ENCODE data around the gene SRR. TPM values are rescaled to one million over a fixed set of nuclear protein-coding genes. Genes with fewer than 3 reads are reported as not detected.

The SRR gene
- total RNA-seq, 2 donors from 2014 or later: 19.8 to 21.3 TPM

- H3K9me3 Mint-ChIP-seq: no peaks in the 10 kb centered on the region
- no peak overlapping the region for H3K4me3 Mint-ChIP-seq
- peaks cover 0 to 4% of the 10 kb centered on the region in 2 donors for H3K4me1 Mint-ChIP-seq (ENCODE audit: low read depth in 2 of 2)
- no peaks in the 10 kb centered on the region for H3K36me3 Mint-ChIP-seq
- DNase-seq (ENCODE audit: low spot score): no peak
- H3K27ac Mint-ChIP-seq: no peak overlapping the region
- no peaks in the 10 kb centered on the region for H3K27me3 Mint-ChIP-seq
- ATAC-seq: no peak
Observed at GRCh38 chr17:2363851-2364762, 60.4 kb downstream of the SRR start.

- DNase-seq (ENCODE audit: low spot score) (no peak), ATAC-seq (no peak)
- Mint-ChIP-seq H3K4me1 (ENCODE audit: low read depth in 2 of 2) (peaks cover 0 to 4% of the 10 kb centered on the region in 2 donors), H3K27ac (no peak overlapping the region), H3K36me3 (no peaks in the 10 kb centered on the region), H3K9me3 (no peaks in the 10 kb centered on the region), H3K27me3 (no peaks in the 10 kb centered on the region), H3K4me3 (no peak overlapping the region)
Observed at GRCh38 chr17:2364763-2365116, 61.0 kb downstream of the SRR start.

GRCh38 chr17:2365132-2365531 lies 61.4 kb downstream of the SRR start:
- no peak overlapping the region for H3K4me3 Mint-ChIP-seq
- no peaks in the 10 kb centered on the region for H3K9me3 Mint-ChIP-seq
- H3K4me1 Mint-ChIP-seq (ENCODE audit: low read depth in 2 of 2): peaks cover 0 to 4% of the 10 kb centered on the region in 2 donors
- H3K36me3 Mint-ChIP-seq: no peaks in the 10 kb centered on the region
- ATAC-seq (no peak), DNase-seq (ENCODE audit: low spot score) (no peak)
- no peak overlapping the region for H3K27ac Mint-ChIP-seq
- no peaks in the 10 kb centered on the region for H3K27me3 Mint-ChIP-seq

- Mint-ChIP-seq H3K36me3 (no peaks in the 10 kb centered on the region), H3K4me1 (ENCODE audit: low read depth in 2 of 2) (no peaks in the 10 kb centered on the region), H3K9me3 (no peaks in the 10 kb centered on the region), H3K27me3 (no peaks in the 10 kb centered on the region), H3K27ac (no peak overlapping the region), H3K4me3 (no peak overlapping the region)
- ATAC-seq: no peak
- no peak for DNase-seq (ENCODE audit: low spot score)
Observed at GRCh38 chr17:2366747-2367494, 63.2 kb downstream of the SRR start.

- no peak overlapping the region for H3K4me3 Mint-ChIP-seq
- no peaks in the 10 kb centered on the region for H3K4me1 Mint-ChIP-seq (ENCODE audit: low read depth in 2 of 2)
- H3K36me3 Mint-ChIP-seq: no peaks in the 10 kb centered on the region
- no peaks in the 10 kb centered on the region for H3K9me3 Mint-ChIP-seq
- no peak overlapping the region for H3K27ac Mint-ChIP-seq
- ATAC-seq (no peak), DNase-seq (ENCODE audit: low spot score) (no peak)
- H3K27me3 Mint-ChIP-seq: no peaks in the 10 kb centered on the region
Observed at GRCh38 chr17:2368359-2368758, 64.6 kb downstream of the SRR start.

- H3K4me1 Mint-ChIP-seq (ENCODE audit: low read depth in 2 of 2): no peaks in the 10 kb centered on the region
- no peaks in the 10 kb centered on the region for H3K9me3 Mint-ChIP-seq
- no peak overlapping the region for H3K4me3 Mint-ChIP-seq
- H3K27ac Mint-ChIP-seq: no peak overlapping the region
- DNase-seq (ENCODE audit: low spot score): no peak
- no peaks in the 10 kb centered on the region for H3K27me3 Mint-ChIP-seq
- H3K36me3 Mint-ChIP-seq: no peaks in the 10 kb centered on the region
- no peak for ATAC-seq
Observed at GRCh38 chr17:2369039-2369438, 65.3 kb downstream of the SRR start.

- no peak overlapping the region for H3K4me3 Mint-ChIP-seq
- H3K36me3 Mint-ChIP-seq: no peaks in the 10 kb centered on the region
- ATAC-seq: no peak
- H3K9me3 Mint-ChIP-seq: no peaks in the 10 kb centered on the region
- H3K27ac Mint-ChIP-seq: no peak overlapping the region
- H3K4me1 Mint-ChIP-seq (ENCODE audit: low read depth in 2 of 2): no peaks in the 10 kb centered on the region
- no peaks in the 10 kb centered on the region for H3K27me3 Mint-ChIP-seq
- no peak for DNase-seq (ENCODE audit: low spot score)
Observed at GRCh38 chr17:2369551-2370210, 65.9 kb downstream of the SRR start.

- Mint-ChIP-seq H3K4me1 (ENCODE audit: low read depth in 2 of 2) (no peaks in the 10 kb centered on the region), H3K36me3 (no peaks in the 10 kb centered on the region), H3K9me3 (no peaks in the 10 kb centered on the region), H3K4me3 (no peak overlapping the region), H3K27me3 (no peaks in the 10 kb centered on the region), H3K27ac (no peak overlapping the region)
- ATAC-seq (no peak), DNase-seq (ENCODE audit: low spot score) (no peak)
Observed at GRCh38 chr17:2370211-2370589, 66.5 kb downstream of the SRR start.

- Mint-ChIP-seq H3K27ac (no peak overlapping the region), H3K9me3 (no peaks in the 10 kb centered on the region), H3K4me3 (no peak overlapping the region), H3K36me3 (no peaks in the 10 kb centered on the region), H3K4me1 (ENCODE audit: low read depth in 2 of 2) (no peaks in the 10 kb centered on the region), H3K27me3 (no peaks in the 10 kb centered on the region)
- no peak for DNase-seq (ENCODE audit: low spot score)
- no peak for ATAC-seq
Observed at GRCh38 chr17:2371183-2372130, 67.7 kb downstream of the SRR start.

GRCh38 chr17:2372180-2372579 lies 68.4 kb downstream of the SRR start:
- no peaks in the 10 kb centered on the region for H3K36me3 Mint-ChIP-seq
- DNase-seq (ENCODE audit: low spot score) (no peak), ATAC-seq (no peak)
- H3K4me1 Mint-ChIP-seq (ENCODE audit: low read depth in 2 of 2): no peaks in the 10 kb centered on the region
- no peak overlapping the region for H3K27ac Mint-ChIP-seq
- H3K9me3 Mint-ChIP-seq: no peaks in the 10 kb centered on the region
- no peaks in the 10 kb centered on the region for H3K27me3 Mint-ChIP-seq
- no peak overlapping the region for H3K4me3 Mint-ChIP-seq

- DNase-seq (ENCODE audit: low spot score) (no peak), ATAC-seq (no peak)
- no peaks in the 10 kb centered on the region for H3K4me1 Mint-ChIP-seq (ENCODE audit: low read depth in 2 of 2)
- no peaks in the 10 kb centered on the region for H3K9me3 Mint-ChIP-seq
- H3K27ac Mint-ChIP-seq: no peak overlapping the region
- H3K27me3 Mint-ChIP-seq: no peaks in the 10 kb centered on the region
- no peak overlapping the region for H3K4me3 Mint-ChIP-seq
- H3K36me3 Mint-ChIP-seq: no peaks in the 10 kb centered on the region
Observed at GRCh38 chr17:2372681-2373080, 68.9 kb downstream of the SRR start.

- Mint-ChIP-seq H3K4me3 (no peak overlapping the region), H3K36me3 (no peaks in the 10 kb centered on the region), H3K9me3 (no peaks in the 10 kb centered on the region), H3K27me3 (no peaks in the 10 kb centered on the region), H3K4me1 (ENCODE audit: low read depth in 2 of 2) (no peaks in the 10 kb centered on the region), H3K27ac (no peak overlapping the region)
- ATAC-seq (no peak), DNase-seq (ENCODE audit: low spot score) (no peak)
Observed at GRCh38 chr17:2373179-2373578, 69.4 kb downstream of the SRR start.
